GM13977 (cell line): Measurements from ENCODE around the gene ATP2C2.
"Not testable (repeated sequence)": the region's sequence is repeated elsewhere in the genome, so short reads cannot be mapped to it uniquely, and the experiment has no call there.

Experiments
- DNase-seq: peaks from one replicate; pipeline ENCODE4 v3.0.0; 2012; ENCODE audit warnings: low spot score
- in situ Hi-C: fragments of 300-500 bp; cut with MboI; formaldehyde crosslinking; loops from one replicate; pipeline ENCODE4 v1.12.0; 2022; ENCODE audit warnings: low sequenced_read_pairs, low pct_unique_long_range_greater_than_20kb, mixed read lengths, inconsistent platforms; ENCODE audit not compliant: unreplicated experiment
- TF ChIP-seq, protein P1 (sequence below): IDR thresholded peaks from 2 replicates; pipeline ENCODE4 v1.5.1; 2012; ENCODE audit warnings: mild to moderate bottlenecking, control low read depth; ENCODE audit not compliant: insufficient read depth; ENCODE audit errors: extremely low read depth, missing control alignments

The ATP2C2 gene

DNA sequence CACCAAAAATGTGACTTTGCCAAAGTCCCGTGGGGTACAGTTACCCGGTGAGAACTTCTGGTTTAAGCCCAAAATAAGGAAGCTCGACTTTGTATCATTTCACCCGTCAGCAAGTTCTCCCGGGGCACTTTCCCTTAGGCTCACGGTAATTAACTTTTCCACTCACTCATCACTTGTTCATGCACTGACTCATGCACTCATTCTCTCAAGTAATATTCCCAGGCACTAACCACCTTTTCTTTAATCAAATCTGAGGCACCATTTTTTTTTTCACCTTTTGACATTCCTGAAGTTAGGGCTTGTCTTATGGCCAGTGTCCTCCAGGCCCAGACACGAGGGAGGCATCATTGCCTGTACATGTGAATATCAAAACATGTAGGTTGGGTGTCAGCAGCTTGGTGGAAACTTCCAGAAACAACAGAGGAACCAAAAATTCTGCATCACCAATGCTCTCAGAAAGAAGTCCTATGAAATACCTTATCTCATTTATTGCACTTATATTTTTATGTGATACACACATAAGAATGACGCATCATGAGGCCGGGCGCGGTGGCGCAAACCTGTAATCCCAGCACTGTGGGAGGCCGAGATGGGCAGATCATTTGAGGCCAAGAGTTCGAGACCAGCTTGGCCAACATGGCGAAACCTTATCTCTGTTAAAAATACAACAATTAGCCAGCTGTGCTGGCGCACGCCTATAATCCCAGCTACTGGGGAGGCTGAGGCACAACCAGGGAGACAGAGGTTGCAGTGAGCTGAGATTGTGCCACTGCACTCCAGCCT is 36.1 kb upstream of the ATP2C2 start:
- in situ Hi-C loops = no loop called here
- DNase-seq = no peak
- TF ChIP-seq, protein P1, sequence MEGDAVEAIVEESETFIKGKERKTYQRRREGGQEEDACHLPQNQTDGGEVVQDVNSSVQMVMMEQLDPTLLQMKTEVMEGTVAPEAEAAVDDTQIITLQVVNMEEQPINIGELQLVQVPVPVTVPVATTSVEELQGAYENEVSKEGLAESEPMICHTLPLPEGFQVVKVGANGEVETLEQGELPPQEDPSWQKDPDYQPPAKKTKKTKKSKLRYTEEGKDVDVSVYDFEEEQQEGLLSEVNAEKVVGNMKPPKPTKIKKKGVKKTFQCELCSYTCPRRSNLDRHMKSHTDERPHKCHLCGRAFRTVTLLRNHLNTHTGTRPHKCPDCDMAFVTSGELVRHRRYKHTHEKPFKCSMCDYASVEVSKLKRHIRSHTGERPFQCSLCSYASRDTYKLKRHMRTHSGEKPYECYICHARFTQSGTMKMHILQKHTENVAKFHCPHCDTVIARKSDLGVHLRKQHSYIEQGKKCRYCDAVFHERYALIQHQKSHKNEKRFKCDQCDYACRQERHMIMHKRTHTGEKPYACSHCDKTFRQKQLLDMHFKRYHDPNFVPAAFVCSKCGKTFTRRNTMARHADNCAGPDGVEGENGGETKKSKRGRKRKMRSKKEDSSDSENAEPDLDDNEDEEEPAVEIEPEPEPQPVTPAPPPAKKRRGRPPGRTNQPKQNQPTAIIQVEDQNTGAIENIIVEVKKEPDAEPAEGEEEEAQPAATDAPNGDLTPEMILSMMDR = no peak

DNA sequence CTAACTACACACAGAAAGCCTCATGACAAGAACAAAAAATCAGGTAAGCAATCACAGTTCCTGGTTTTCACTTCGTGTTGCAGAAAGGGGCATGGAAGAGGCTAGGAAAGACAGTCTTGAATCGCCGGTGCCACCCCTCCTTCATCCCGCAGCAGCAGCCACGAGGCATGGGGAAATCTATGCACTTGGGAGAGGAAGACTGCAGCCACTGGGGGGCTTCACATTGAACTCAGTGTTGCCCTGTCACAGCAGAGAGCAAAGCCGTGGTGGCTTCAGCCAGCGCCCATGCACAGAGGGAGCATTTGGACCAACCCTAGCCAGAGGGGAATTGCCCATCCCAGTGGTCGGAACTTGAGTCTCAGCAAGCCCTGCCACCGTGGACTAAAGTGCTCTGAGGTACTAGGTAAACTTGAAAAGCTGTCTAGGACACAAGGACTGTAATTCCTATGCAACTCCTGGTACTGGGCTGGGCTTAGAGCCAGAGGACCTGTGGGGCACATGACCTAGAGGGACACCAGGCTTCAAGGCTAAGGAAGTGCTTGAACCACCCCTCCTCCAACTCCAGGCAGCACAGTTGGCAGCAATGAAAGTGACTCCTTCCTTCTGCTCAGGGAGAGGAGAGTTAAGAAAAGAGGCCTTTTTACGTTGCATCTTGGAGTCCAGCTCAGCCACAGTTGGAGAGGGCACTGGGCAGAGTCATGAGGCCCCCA is 35.2 kb upstream of the ATP2C2 start:
- in situ Hi-C loops = no loop called here
- no peak for DNase-seq
- TF ChIP-seq, protein P1 = no peak

DNA sequence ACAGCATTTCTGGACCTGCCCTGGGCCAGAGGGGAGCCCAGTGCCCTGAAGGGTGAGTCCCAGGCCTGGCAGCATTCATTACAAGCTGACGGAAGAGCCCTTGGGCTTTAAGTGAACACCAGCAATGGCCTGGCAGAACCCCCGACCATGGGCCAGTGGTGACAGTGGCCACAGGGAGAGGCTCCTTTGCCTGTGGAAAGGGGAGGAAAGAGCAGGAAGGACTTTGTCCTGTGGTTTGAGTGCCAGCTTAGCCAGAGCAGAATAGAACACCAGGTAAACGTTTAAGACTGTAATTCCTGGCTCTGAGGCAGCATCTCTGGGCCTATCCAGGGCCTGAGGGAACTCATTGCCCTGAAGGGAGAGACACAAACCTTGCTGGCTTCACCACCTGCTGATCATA is 34.3 kb upstream of the ATP2C2 start:
- TF ChIP-seq, protein P1 = no peak
- DNase-seq = no peak
- in situ Hi-C loops = no loop called here

DNA sequence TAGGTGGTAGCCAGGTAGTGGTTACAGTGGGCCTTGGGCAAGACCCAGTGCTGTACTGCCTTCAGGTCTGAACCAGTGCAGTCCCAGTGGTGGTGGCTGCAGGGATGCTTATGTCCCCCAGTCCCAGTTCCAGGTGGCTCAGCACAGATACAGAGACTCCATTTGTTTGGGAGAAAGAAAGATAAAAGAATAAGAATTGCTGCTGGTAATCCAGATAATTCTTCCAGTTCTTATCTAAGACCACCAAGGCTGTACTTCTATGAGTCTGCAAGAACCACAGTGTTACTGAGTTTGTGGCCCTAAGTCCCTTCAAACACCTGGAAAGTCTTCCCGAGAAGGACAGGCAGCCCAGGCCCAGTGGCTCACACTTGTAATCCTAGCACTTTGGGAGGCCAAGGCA is 33.9 kb upstream of the ATP2C2 start:
- in situ Hi-C loops = no loop called here
- TF ChIP-seq, protein P1 = no peak
- no peak for DNase-seq

DNA sequence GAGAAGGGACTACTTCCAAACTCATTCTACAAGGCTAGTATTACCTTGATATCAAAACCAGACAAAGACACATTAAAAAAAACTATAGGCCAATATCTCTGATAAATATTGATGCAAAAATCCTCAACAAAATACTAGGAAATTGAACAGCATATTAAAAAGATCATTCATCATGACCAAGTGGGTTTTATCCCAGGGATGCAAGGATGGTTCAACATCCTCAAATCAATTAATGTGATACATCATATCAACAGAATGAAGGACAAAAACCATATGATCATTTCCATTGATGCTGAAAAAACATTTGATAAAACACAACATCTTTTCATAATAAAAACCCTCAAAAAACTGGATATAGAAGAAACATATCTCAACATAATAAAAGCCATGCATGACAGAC is 31.1 kb upstream of the ATP2C2 start:
- DNase-seq, in situ Hi-C loops: not testable (repeated sequence)

DNA sequence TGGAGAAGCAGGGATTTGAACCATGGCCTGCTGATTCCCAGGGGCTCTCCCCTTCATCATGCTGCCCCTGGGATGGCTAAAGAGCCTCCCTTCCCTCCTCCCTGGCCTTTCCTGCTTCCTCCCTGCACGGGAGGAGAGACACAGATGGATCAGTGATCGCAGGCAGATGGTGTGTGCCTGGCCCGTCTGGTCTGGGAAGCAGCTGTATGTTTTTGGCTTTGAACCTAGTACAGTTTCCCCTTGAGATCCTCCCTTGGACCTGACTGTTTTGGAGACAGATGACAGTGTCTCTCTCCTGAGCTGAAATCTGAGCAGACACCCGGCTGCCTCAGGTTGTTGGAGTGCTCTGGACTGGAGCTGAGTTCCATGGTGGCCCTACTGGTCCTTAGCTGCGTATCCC is 29.0 kb upstream of the ATP2C2 start:
- no peak for DNase-seq
- TF ChIP-seq, protein P1 = no peak
- in situ Hi-C loops = no loop called here

DNA sequence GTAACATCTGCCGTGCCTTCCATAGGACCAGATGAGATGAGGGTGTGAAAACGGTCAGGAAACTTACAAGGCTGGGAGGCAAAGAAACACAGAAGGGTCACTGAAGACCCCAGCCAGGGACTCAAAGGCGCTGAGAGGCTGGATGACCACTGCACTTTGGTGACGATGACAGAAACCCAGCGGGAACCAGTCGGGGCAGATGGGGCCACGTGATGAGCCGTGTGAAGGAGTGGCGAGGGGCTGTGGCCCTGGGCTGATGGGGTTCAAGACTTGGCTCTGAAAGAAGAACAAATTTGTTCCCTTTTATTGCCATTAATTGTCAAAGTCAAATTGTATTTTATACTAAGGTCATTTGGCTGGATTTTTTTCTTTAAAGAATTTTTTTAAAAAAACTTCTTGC is 28.6 kb upstream of the ATP2C2 start:
- DNase-seq = no peak
- TF ChIP-seq, protein P1 = no peak
- in situ Hi-C loops = no loop called here
